Aorta (tissue), 5 donors: ENCODE data around the gene U2AF2. TPM values are rescaled to one million over a fixed set of nuclear protein-coding genes. Genes with fewer than 3 reads are reported as not detected.

Source experiments
- ATAC-seq: fragments of 200-7000 bp; cut with Tn5 transposase; one replicate; pipeline ENCODE4 v1.9.1; 2022; ENCODE audit warnings: moderate library complexity; ENCODE audit not compliant: low FRiP score
- DNase-seq, 2 donors: peaks; one replicate each; pipeline ENCODE4 v3.0.0-alpha.2; 2020
- H3K27ac ChIP-seq, 2 donors: one replicate each; pipeline ENCODE4 v1.5.1; 2013; ENCODE audit warnings: low read length in 2 of 2, mild to moderate bottlenecking in 2 of 2, moderate library complexity in 2 of 2, control low read depth in 1 of 2, inconsistent platforms in 1 of 2, low read depth in 1 of 2
- H3K27me3 ChIP-seq, 2 donors: one replicate each; pipeline ENCODE4 v1.6.1; 2013; ENCODE audit warnings: control low read depth in 1 of 2, low read length in 1 of 2, mild to moderate bottlenecking in 1 of 2, moderate library complexity in 1 of 2; ENCODE audit not compliant: insufficient read depth in 2 of 2, control insufficient read depth in 1 of 2
- H3K36me3 ChIP-seq, 2 donors: one replicate each; pipeline ENCODE4 v1.6.1; 2013; ENCODE audit warnings: control low read depth in 1 of 2, low read length in 1 of 2, mild to moderate bottlenecking in 1 of 2; ENCODE audit not compliant: insufficient read depth in 2 of 2, control insufficient read depth in 1 of 2
- H3K4me1 ChIP-seq, 2 donors: one replicate each; pipeline ENCODE4 v1.6.1; 2013; ENCODE audit warnings: low read length in 2 of 2, control low read depth in 1 of 2, mild to moderate bottlenecking in 1 of 2, moderate library complexity in 1 of 2; ENCODE audit not compliant: insufficient read depth in 2 of 2, control insufficient read depth in 1 of 2
- H3K4me3 ChIP-seq, 2 donors: one replicate each; pipeline ENCODE4 v1.5.1; 2013; ENCODE audit warnings: low read length in 2 of 2, control low read depth in 1 of 2, mild to moderate bottlenecking in 1 of 2
- H3K9me3 ChIP-seq: one replicate; pipeline ENCODE4 v1.6.1; 2013; ENCODE audit warnings: mild to moderate bottlenecking, low read length; ENCODE audit not compliant: control insufficient read depth
- WGBS, 2 donors: extraction: QIAGEN DNeasy Blood & Tissue Kit; methylation state at CpG; one replicate each; pipeline ENCODE4 v1.1.7; 2013; 5-methylcytosine and 5-hydroxymethylcytosine counted together
- intact Hi-C, 2 donors: fragments of 100-400 bp; cut with DNase I; formaldehyde crosslinking; loops; one replicate each; pipeline versions ENCODE4 v1.14.2 to v1.15.0; 2022
- polyA plus RNA-seq, 2 donors: library from polyadenylated mRNA; stranded (reverse); fragments of 200-250 nt; gene quantifications; one replicate each; pipeline ENCODE4 v1.2.3, GENCODE V29; 2013
- total RNA-seq, 2 donors: library from RNA; stranded (reverse); fragmentation: NEBNext Ultra II Directional; extraction: Animal tissue kit (Norgen Biotek cat#: 25700); gene quantifications; one replicate each; pipeline ENCODE4 v1.2.1, GENCODE V29; 2021
- donor health status: healthy with polysubstance abuse.
- donor health status: Bipolar disorder and iron deficiency.
- donor health status: DM: no; HTN: no; CAD: no.
- donor health status: DM: no; HTN: no; CAD: no.
- donor health status: DM: yes; HTN: yes; CAD: no.

U2AF2 gene
- total and polyA plus RNA-seq, 4 donors = 40.6 to 129 (median 89.5) TPM

DNA sequence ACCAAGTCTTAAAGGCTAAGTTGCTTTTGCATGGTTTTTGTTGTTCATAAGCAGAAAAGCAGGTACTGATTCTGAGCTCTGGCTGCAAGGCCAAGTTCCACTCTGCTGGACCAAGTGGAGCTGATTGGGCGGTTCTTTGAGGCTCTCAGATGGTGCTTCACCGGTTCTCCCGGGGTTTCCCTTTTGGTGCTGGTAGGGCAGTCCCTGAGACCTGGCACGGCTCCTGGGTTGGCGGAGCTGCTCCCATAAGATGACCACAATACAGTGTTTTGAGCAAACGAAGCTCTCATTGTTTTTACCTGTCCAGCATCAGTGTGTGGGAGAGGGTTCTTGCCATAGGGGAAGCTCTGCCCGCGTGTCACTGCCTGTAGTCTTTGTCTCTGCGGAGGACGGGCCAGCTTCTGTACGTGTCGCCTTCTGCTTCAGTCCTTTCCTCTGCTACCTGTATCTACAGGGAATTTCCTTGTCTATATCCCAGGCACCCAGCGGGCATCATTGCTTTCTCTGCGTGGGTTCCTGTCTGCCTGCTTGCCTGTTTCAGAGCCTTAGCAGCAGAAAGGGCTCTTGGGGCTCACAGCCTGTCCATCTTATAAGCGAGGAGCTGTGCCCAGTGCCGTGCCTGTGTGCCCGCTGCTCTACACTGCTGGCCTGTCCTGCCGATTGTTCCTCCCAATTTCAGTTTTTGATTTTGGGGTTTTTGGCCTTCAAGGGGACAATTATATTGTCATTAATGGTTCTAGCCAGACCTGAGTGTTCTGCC lies 2.3 kb downstream of the U2AF2 start:
- no peaks in the 10 kb centered on the region for H3K9me3 ChIP-seq
- peaks cover 0 to 2% of the 10 kb centered on the region in 2 donors for H3K36me3 ChIP-seq
- H3K4me1 ChIP-seq = peaks cover 0 to 6% of the 10 kb centered on the region in 2 donors
- no peak overlapping the region for H3K4me3 ChIP-seq
- H3K27ac ChIP-seq = no peak overlapping the region
- DNase-seq (no peak), ATAC-seq (no peak)
- intact Hi-C loops = loop anchor here in 1 of 2 donors (10.0 kb wide), 1 partner anchor 468 kb away; the partner anchor contains the start of gene ZNF787
- WGBS, 2 donors = 52 to 53% methylated on average over 18 of the region's 18 CpGs
- H3K27me3 ChIP-seq = no peaks in the 10 kb centered on the region

DNA sequence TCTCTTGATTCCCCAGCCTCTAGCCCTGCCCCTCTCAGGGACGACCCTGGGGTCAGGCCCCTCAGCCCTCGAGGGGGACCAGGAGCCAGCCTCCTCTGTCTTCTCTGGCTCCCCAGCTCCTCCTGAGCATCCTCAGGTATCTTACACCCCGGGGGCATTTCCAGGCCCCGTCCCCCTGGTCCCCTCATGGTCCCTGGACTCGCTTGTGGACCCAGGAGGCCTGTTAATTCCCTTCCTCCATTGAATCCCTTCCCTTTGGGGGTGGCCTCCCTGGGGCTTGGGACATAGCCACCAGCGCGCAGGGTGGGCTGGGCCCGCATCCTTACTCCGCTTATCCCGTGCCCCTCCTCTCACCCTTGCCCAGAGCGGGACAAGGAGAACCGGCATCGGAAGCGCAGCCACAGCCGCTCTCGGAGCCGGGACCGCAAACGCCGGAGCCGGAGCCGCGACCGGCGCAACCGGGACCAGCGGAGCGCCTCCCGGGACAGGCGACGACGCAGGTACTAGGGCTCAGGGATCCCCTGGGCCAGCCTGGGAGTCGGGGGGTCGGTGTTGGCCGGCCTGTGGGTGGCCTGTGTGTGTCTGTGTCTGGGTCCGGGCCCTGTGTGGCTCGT lies 4.1 kb downstream of the U2AF2 start:
- ATAC-seq = no peak
- peaks cover 0 to 6% of the 10 kb centered on the region in 2 donors for H3K4me1 ChIP-seq
- intact Hi-C loops = loop anchor here in 1 of 2 donors (10.0 kb wide), 1 partner anchor 466 kb away; the partner anchor contains the start of gene ZNF787
- H3K9me3 ChIP-seq = no peaks in the 10 kb centered on the region
- no peaks in the 10 kb centered on the region for H3K27me3 ChIP-seq
- H3K36me3 ChIP-seq = peaks cover 3 to 11% of the 10 kb centered on the region in 2 donors
- H3K27ac ChIP-seq = no peak overlapping the region
- H3K4me3 ChIP-seq = no peak overlapping the region
- WGBS, 2 donors = 90 to 91% methylated on average over 37 of the region's 37 CpGs
- no peak for DNase-seq

- intact Hi-C loops = loop anchor here in 1 of 2 donors (10.0 kb wide), 1 partner anchor 465 kb away; the partner anchor contains the start of gene ZNF787
- 70 to 74% methylated on average over 9 of the region's 9 CpGs for WGBS, 2 donors
- Histone ChIP-seq H3K4me3 (no peak overlapping the region), H3K36me3 (peaks cover 3 to 11% of the 10 kb centered on the region in 2 donors), H3K4me1 (peaks cover 0 to 6% of the 10 kb centered on the region in 2 donors), H3K27me3 (no peaks in the 10 kb centered on the region), H3K9me3 (no peaks in the 10 kb centered on the region), H3K27ac (no peak overlapping the region)
- no peak for DNase-seq
- ATAC-seq = no peak
These were observed 5.0 kb downstream of the U2AF2 start for GRCh38 chr19:55659822-55660221.

DNA sequence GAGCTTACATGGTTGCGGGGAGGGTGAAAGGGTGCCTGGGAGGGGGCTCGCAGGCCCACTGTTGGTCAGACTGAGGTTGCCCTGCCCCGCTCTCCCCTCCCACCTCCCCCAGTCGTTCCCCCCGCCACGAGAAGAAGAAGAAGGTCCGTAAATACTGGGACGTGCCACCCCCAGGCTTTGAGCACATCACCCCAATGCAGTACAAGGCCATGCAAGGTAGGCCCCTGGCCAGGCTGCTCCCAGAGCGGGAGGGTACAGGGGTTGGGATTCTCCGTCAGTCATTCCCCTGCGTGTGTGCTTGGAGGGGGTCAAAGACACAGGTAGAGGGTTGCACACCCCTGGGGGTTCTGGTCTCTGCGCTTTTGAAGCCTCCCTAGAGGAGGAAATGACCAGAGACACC lies 5.6 kb downstream of the U2AF2 start:
- Histone ChIP-seq H3K36me3 (peaks cover 3 to 11% of the 10 kb centered on the region in 2 donors), H3K4me3 (no peak overlapping the region), H3K9me3 (no peaks in the 10 kb centered on the region), H3K27ac (no peak overlapping the region), H3K27me3 (no peaks in the 10 kb centered on the region), H3K4me1 (peaks cover 0 to 6% of the 10 kb centered on the region in 2 donors)
- DNase-seq (no peak), ATAC-seq (no peak)
- WGBS, 2 donors = 85 to 88% methylated on average over 10 to 12 of the region's 12 CpGs
- intact Hi-C loops = no loop called here

DNA sequence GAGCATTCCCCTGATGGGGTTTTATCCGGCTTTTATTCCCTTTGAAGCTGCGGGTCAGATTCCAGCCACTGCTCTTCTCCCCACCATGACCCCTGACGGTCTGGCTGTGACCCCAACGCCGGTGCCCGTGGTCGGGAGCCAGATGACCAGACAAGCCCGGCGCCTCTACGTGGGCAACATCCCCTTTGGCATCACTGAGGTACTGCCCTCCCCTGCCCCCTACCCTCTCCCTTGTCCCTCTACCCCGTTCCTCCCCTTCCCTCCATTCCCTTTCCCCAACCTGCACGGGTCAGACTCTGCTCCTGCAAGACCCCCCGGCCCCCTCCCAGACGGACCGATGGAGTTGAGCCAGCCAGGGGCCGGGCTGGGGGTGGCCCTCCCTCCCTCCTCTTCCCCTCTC lies 6.2 kb downstream of the U2AF2 start:
- peaks cover 0 to 6% of the 10 kb centered on the region in 2 donors for H3K4me1 ChIP-seq

GRCh38 chr19:55661826-55662225 lies 7.0 kb downstream of the U2AF2 start:
- Histone ChIP-seq H3K36me3 (peaks cover 3 to 16% of the 10 kb centered on the region in 2 donors), H3K27ac (no peak overlapping the region), H3K4me1 (peaks cover 0 to 2% of the 10 kb centered on the region in 2 donors), H3K27me3 (no peaks in the 10 kb centered on the region), H3K9me3 (no peaks in the 10 kb centered on the region), H3K4me3 (no peak overlapping the region)
- DNase-seq = no peak
- WGBS, 2 donors = 64 to 70% methylated on average over 7 of the region's 7 CpGs
- intact Hi-C loops = no loop called here
- no peak for ATAC-seq

More for the DNA sequence above, 6.2 kb downstream of the U2AF2 start:
- H3K4me3 ChIP-seq = no peak overlapping the region
- H3K9me3 ChIP-seq = no peaks in the 10 kb centered on the region
- 69 to 78% methylated on average over 16 of the region's 16 CpGs for WGBS, 2 donors
- no peaks in the 10 kb centered on the region for H3K27me3 ChIP-seq
- H3K36me3 ChIP-seq = peaks cover 3 to 11% of the 10 kb centered on the region in 2 donors
- H3K27ac ChIP-seq = no peak overlapping the region
- DNase-seq (no peak), ATAC-seq (no peak)
- intact Hi-C loops = no loop called here

DNA sequence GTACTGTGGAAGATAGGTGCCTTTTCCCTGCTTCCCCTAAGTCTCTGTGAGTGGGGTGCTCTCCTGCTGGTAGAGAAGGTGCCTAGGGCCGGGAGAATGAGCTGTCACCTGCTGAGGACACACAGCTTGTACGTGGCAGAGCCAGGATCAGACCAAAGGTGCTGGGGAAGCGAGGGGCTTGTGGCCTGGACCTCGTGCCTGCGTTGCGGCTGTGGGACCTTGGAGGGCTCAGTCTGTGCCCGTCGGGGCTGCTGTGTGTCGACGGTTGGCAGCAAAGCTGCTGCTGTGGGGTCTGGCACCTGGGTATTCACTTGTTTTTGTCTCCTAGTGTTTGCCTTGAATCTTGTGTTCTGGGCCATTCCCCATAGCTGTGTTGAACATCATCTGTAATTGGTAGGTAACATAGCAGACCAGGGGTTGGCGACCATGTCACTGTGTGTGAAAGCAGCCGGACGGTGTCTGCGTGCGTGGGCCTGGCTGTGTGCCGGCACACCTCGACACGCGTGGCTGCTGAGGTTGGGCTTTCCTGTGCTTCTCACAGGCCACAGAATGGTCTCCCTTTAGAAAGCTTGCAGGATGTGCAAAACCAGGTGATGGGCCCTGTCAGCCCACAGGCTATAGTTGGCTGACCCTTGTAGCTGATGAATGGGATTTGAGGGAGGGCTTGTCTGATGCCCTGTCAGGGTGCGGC lies 9.2 kb downstream of the U2AF2 start:
- H3K9me3 ChIP-seq = no peaks in the 10 kb centered on the region
- WGBS, 2 donors = 85 to 90% methylated on average over 17 to 20 of the region's 20 CpGs
- H3K4me1 ChIP-seq = no peaks in the 10 kb centered on the region
- H3K4me3 ChIP-seq = no peak overlapping the region
- no peak for DNase-seq
- H3K27me3 ChIP-seq = no peaks in the 10 kb centered on the region
- H3K36me3 ChIP-seq = peaks cover 3 to 18% of the 10 kb centered on the region in 2 donors
- H3K27ac ChIP-seq = no peak overlapping the region
- intact Hi-C loops = no loop called here
- ATAC-seq = no peak

GRCh38 chr19:55666343-55667005 lies 11.6 kb downstream of the U2AF2 start:
- no peak for DNase-seq
- peaks cover 6 to 21% of the 10 kb centered on the region in 2 donors for H3K36me3 ChIP-seq
- H3K27ac ChIP-seq = no peak overlapping the region
- H3K9me3 ChIP-seq = no peaks in the 10 kb centered on the region
- no peak overlapping the region for H3K4me3 ChIP-seq
- 83 to 84% methylated on average over 12 of the region's 12 CpGs for WGBS, 2 donors
- no peak for ATAC-seq
- no peaks in the 10 kb centered on the region for H3K27me3 ChIP-seq
- intact Hi-C loops = no loop called here
- no peaks in the 10 kb centered on the region for H3K4me1 ChIP-seq
